Liver (tissue), 9 donors: ENCODE data around the gene C10orf120. TPM values are rescaled to one million over a fixed set of nuclear protein-coding genes. Genes with fewer than 3 reads are reported as not detected.

Experiments
- DNase-seq: peaks from one replicate; pipeline ENCODE4 v3.0.0-alpha.2; 2017; ENCODE audit warnings: low spot score
- H3K27ac ChIP-seq, 2 donors: one replicate each; pipeline ENCODE4 v1.7.0; 2013; ENCODE audit warnings: inconsistent platforms in 2 of 2, low read length in 2 of 2, control low read depth in 1 of 2, low read depth in 1 of 2, mild to moderate bottlenecking in 1 of 2
- H3K27me3 ChIP-seq, 4 donors: one replicate each; pipeline versions ENCODE4 v1.6.1 to v1.7.0; 2013; ENCODE audit warnings: low read length in 3 of 4, inconsistent platforms in 1 of 4, mild to moderate bottlenecking in 1 of 4, moderate library complexity in 1 of 4; ENCODE audit not compliant: control insufficient read depth in 4 of 4, insufficient read depth in 4 of 4
- H3K36me3 ChIP-seq, 4 donors: one replicate each; pipeline versions ENCODE4 v1.6.1 to v1.7.0; 2013; ENCODE audit warnings: low read length in 3 of 4, mild to moderate bottlenecking in 3 of 4, low read depth in 1 of 4, moderate library complexity in 1 of 4; ENCODE audit not compliant: control insufficient read depth in 4 of 4, insufficient read depth in 3 of 4
- H3K4me1 ChIP-seq, 4 donors: one replicate each; pipeline versions ENCODE4 v1.6.1 to v1.7.0; 2013; ENCODE audit warnings: low read length in 3 of 4, mild to moderate bottlenecking in 3 of 4, moderate library complexity in 1 of 4; ENCODE audit not compliant: control insufficient read depth in 4 of 4, insufficient read depth in 4 of 4
- H3K4me3 ChIP-seq, 3 donors: one replicate each; pipeline versions ENCODE4 v1.6.1 to v1.7.0; 2013; ENCODE audit warnings: low read length in 3 of 3, control low read depth in 1 of 3, low read depth in 1 of 3, mild to moderate bottlenecking in 1 of 3
- H3K9ac ChIP-seq, 2 donors: one replicate each; pipeline ENCODE4 v1.7.0; 2013; ENCODE audit warnings: low read length in 2 of 2, mild to moderate bottlenecking in 2 of 2, moderate library complexity in 2 of 2, control low read depth in 1 of 2, low read depth in 1 of 2
- H3K9me3 ChIP-seq, 4 donors: one replicate each; pipeline versions ENCODE4 v1.6.1 to v1.7.0; 2013; ENCODE audit warnings: low read length in 3 of 4; ENCODE audit not compliant: control insufficient read depth in 4 of 4
- CTCF ChIP-seq: fragments of 150-350 bp; IDR thresholded peaks from 2 replicates; pipeline ENCODE4 v1.5.1; 2017; ENCODE audit warnings: improper control_type of control experiment, low read depth, low read length; ENCODE audit not compliant: missing input control
- EGR1 ChIP-seq, 2 donors: IDR thresholded peaks; 2 replicates each; pipeline ENCODE4 v1.6.1; 2016 to 2018; ENCODE audit warnings: antibody characterized with exemption in 2 of 2, low read depth in 2 of 2
- FOXA1 ChIP-seq: IDR thresholded peaks from 2 replicates; pipeline ENCODE4 v1.6.1; 2016; ENCODE audit warnings: antibody characterized with exemption
- FOXA2 ChIP-seq: IDR thresholded peaks from 2 replicates; pipeline ENCODE4 v1.6.1; 2016; ENCODE audit warnings: antibody characterized with exemption
- GABPA ChIP-seq, 2 donors: IDR thresholded peaks in 1 of 2; conservative IDR thresholded peaks in 1 of 2; 2 replicates each; pipeline ENCODE4 v1.6.1; 2016; ENCODE audit warnings: antibody characterized with exemption in 2 of 2, mild to moderate bottlenecking in 1 of 2, moderate library complexity in 1 of 2
- HNF4A ChIP-seq, 2 donors: conservative IDR thresholded peaks; 2 replicates each; pipeline ENCODE4 v1.6.1; 2016; ENCODE audit warnings: antibody characterized with exemption in 2 of 2, mild to moderate bottlenecking in 2 of 2
- HNF4G ChIP-seq: IDR thresholded peaks from 2 replicates; pipeline ENCODE4 v1.6.1; 2016; ENCODE audit warnings: antibody characterized with exemption
- JUND ChIP-seq, 2 donors: IDR thresholded peaks; 2 replicates each; pipeline ENCODE4 v1.6.1; 2016; ENCODE audit warnings: antibody characterized with exemption in 2 of 2
- MAX ChIP-seq: IDR thresholded peaks from 2 replicates; pipeline ENCODE4 v1.6.1; 2016; ENCODE audit warnings: antibody characterized with exemption
- RAD21 ChIP-seq, 2 donors: IDR thresholded peaks; 2 replicates each; pipeline ENCODE4 v1.6.1; 2016; ENCODE audit warnings: antibody characterized with exemption in 2 of 2, mild to moderate bottlenecking in 2 of 2
- RXRA ChIP-seq, 2 donors: IDR thresholded peaks; 2 replicates each; pipeline ENCODE4 v1.6.1; 2017 to 2018; ENCODE audit warnings: antibody characterized with exemption in 2 of 2, mild to moderate bottlenecking in 1 of 2
- SP1 ChIP-seq: IDR thresholded peaks from 2 replicates; pipeline ENCODE4 v1.6.1; 2018; ENCODE audit warnings: antibody characterized with exemption, mild to moderate bottlenecking
- TAF1 ChIP-seq: conservative IDR thresholded peaks from 2 replicates; pipeline ENCODE4 v1.6.1; 2016; ENCODE audit warnings: antibody characterized with exemption, mild to moderate bottlenecking
- whole genome bisulfite sequencing: extraction: QIAGEN DNeasy Blood & Tissue Kit; methylation state at CpG from one replicate; pipeline ENCODE4 v1.1.7; 2013; 5-methylcytosine and 5-hydroxymethylcytosine counted together
- polyA plus RNA-seq, 2 donors: library from polyadenylated mRNA; stranded (reverse) in 1 of 2; unstranded in 1 of 2; fragments of 200-250 nt in 1 of 2; fragments of >200 nt in 1 of 2; fragmentation: Nextera tagmentation in 1 of 2; extraction: Ambion mirVana in 1 of 2; gene quantifications; one replicate each; pipeline versions ENCODE4 v1.2.1 to v1.2.3, GENCODE V29; 2013 to 2015
- total RNA-seq, 2 donors: library from RNA; depleted of rRNA; stranded (reverse); fragments of >200 nt; gene quantifications; one replicate each; pipeline ENCODE4 v1.2.3, GENCODE V29; 2014
- TF ChIP-seq, protein P1 (sequence below): IDR thresholded peaks from 2 replicates; pipeline ENCODE4 v1.6.1; 2016; ENCODE audit warnings: antibody characterized with exemption
- TF ChIP-seq, protein P2 (sequence below): IDR thresholded peaks from 2 replicates; pipeline ENCODE4 v1.6.1; 2016; ENCODE audit warnings: antibody characterized with exemption, mild to moderate bottlenecking
- TF ChIP-seq, protein P3 (sequence below): IDR thresholded peaks from 2 replicates; pipeline ENCODE4 v1.6.1; 2016; ENCODE audit warnings: antibody characterized with exemption
- donor health status: healthy.
- donor health status: healthy.
- donor health status: healthy.
- donor health status: healthy.
- donor health status: healthy.

Gene C10orf120
- total and polyA plus RNA-seq, 4 donors, result not detected

GRCh38 chr10:122658356-122659049 is 41.1 kb downstream of the C10orf120 start:
- no peak overlapping the region for H3K4me3 ChIP-seq
- DNase-seq, result no peak
- peaks cover 0 to 5% (median 0%) of the 10 kb centered on the region in 4 donors for H3K27me3 ChIP-seq
- H3K36me3 ChIP-seq, result no peaks in the 10 kb centered on the region
- H3K27ac ChIP-seq, result no peak overlapping the region
- no peak overlapping the region for H3K9ac ChIP-seq
- WGBS, result 87% methylated on average over 8 of the region's 8 CpGs
- H3K9me3 ChIP-seq, result no peaks in the 10 kb centered on the region
- no peaks in the 10 kb centered on the region for H3K4me1 ChIP-seq
- TF ChIP-seq, protein P1, sequence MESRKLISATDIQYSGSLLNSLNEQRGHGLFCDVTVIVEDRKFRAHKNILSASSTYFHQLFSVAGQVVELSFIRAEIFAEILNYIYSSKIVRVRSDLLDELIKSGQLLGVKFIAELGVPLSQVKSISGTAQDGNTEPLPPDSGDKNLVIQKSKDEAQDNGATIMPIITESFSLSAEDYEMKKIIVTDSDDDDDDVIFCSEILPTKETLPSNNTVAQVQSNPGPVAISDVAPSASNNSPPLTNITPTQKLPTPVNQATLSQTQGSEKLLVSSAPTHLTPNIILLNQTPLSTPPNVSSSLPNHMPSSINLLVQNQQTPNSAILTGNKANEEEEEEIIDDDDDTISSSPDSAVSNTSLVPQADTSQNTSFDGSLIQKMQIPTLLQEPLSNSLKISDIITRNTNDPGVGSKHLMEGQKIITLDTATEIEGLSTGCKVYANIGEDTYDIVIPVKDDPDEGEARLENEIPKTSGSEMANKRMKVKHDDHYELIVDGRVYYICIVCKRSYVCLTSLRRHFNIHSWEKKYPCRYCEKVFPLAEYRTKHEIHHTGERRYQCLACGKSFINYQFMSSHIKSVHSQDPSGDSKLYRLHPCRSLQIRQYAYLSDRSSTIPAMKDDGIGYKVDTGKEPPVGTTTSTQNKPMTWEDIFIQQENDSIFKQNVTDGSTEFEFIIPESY, result no peak
- TF ChIP-seq HNF4A (conservative IDR thresholded peaks at IDR 0.05) (no peak), RAD21 (IDR thresholded peaks at IDR 0.05) (no peak), JUND (IDR thresholded peaks at IDR 0.05) (no peak), EGR1 (IDR thresholded peaks at IDR 0.05; ENCODE audit: low read depth in 2 of 2) (no peak), MAX (no peak), TAF1 (no peak), SP1 (no peak), FOXA1 (no peak), FOXA2 (no peak), HNF4G (no peak), CTCF (no peak), RXRA (IDR thresholded peaks at IDR 0.05) (no peak), GABPA (IDR thresholded peaks at IDR 0.05 in 1 of 2, conservative IDR thresholded peaks at IDR 0.05 in 1 of 2) (no peak)
- TF ChIP-seq, protein P2, sequence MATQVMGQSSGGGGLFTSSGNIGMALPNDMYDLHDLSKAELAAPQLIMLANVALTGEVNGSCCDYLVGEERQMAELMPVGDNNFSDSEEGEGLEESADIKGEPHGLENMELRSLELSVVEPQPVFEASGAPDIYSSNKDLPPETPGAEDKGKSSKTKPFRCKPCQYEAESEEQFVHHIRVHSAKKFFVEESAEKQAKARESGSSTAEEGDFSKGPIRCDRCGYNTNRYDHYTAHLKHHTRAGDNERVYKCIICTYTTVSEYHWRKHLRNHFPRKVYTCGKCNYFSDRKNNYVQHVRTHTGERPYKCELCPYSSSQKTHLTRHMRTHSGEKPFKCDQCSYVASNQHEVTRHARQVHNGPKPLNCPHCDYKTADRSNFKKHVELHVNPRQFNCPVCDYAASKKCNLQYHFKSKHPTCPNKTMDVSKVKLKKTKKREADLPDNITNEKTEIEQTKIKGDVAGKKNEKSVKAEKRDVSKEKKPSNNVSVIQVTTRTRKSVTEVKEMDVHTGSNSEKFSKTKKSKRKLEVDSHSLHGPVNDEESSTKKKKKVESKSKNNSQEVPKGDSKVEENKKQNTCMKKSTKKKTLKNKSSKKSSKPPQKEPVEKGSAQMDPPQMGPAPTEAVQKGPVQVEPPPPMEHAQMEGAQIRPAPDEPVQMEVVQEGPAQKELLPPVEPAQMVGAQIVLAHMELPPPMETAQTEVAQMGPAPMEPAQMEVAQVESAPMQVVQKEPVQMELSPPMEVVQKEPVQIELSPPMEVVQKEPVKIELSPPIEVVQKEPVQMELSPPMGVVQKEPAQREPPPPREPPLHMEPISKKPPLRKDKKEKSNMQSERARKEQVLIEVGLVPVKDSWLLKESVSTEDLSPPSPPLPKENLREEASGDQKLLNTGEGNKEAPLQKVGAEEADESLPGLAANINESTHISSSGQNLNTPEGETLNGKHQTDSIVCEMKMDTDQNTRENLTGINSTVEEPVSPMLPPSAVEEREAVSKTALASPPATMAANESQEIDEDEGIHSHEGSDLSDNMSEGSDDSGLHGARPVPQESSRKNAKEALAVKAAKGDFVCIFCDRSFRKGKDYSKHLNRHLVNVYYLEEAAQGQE, result no peak
- TF ChIP-seq, protein P3, sequence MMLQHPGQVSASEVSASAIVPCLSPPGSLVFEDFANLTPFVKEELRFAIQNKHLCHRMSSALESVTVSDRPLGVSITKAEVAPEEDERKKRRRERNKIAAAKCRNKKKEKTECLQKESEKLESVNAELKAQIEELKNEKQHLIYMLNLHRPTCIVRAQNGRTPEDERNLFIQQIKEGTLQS, result no peak
